GM12892 (cell line): ENCODE data around the gene BCL2A1.

Experiments used
- POLR2A ChIP-seq: IDR thresholded peaks from 2 replicates; pipeline ENCODE4 v1.6.1; 2011; ENCODE audit warnings: low read depth, low read length, control low read depth
- POLR2AphosphoS5 ChIP-seq: IDR thresholded peaks from 2 replicates; pipeline ENCODE4 v1.6.1; 2011; ENCODE audit warnings: low read depth, low read length, control low read depth
- TAF1 ChIP-seq: IDR thresholded peaks from 2 replicates; pipeline ENCODE4 v1.6.1; 2011; ENCODE audit warnings: low read depth, mild to moderate bottlenecking, control low read depth, low read length, borderline replicate concordance

DNA sequence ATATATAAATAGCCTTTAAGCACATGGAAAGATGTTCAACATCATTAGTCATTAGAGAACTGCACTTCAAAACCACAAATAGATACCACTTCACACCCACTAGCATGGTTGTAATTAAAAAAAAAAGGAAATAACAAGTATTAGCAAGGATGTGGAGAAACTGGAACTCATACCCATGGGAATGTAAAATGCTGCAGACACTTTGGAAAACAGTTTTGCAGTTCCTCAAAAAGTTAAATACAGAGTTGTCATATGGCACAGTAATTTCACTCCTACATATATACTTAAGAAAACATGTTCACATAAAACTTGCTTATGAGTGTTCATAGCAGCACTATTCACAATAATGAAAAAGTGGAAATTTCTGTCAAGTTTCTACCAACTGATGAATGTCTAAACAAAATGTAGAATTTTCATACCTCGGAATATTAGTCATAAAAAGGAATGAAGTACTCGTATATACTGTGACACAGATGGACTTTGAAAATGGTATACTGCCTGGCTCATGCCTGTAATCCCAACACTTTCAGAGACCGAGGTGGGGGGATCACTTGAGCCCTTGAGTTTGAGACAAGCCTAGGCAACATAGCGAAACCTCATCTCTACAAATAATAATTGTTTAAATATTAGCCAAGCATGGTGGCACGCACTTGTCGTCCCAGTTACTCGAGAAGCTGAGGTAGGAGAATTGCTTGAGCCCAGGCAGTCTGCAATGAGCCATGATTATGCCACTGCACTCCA is 28.1 kb downstream of the BCL2A1 start:
- no peak for TF ChIP-seq POLR2AphosphoS5
- no peak for TF ChIP-seq POLR2A
- TF ChIP-seq TAF1 = no peak
